OCI-LY1 (cell line): Measurements from ENCODE around the gene TBC1D20.

ENCODE experiments used
- H2AFZ ChIP-seq: fragments of 200-600 bp; sonication (generic), shearing (Covaris generic); 2 replicates; pipeline ENCODE4 v1.6.0; 2014; ENCODE audit warnings: antibody characterized with exemption, mild to moderate bottlenecking, low read length
- H3F3A ChIP-seq: fragments of 200-600 bp; sonication (generic), shearing (Covaris generic); 2 replicates; pipeline ENCODE4 v1.6.0; 2014; ENCODE audit warnings: mild to moderate bottlenecking, antibody characterized with exemption, low read length, moderate library complexity; ENCODE audit not compliant: insufficient read depth
- H3K27ac ChIP-seq: fragments of 200-600 bp; sonication (generic); 2 replicates; pipeline ENCODE4 v1.5.1; 2014; ENCODE audit warnings: low read length, mixed run types, mild to moderate bottlenecking, low read depth; ENCODE audit not compliant: poor library complexity, severe bottlenecking
- H3K27me3 ChIP-seq: fragments of 200-600 bp; sonication (generic); 2 replicates; pipeline ENCODE4 v1.6.0; 2014; ENCODE audit warnings: antibody characterized with exemption, mild to moderate bottlenecking, low read length, moderate library complexity; ENCODE audit not compliant: insufficient read depth
- H3K36me3 ChIP-seq: fragments of 200-600 bp; sonication (generic); 2 replicates; pipeline ENCODE4 v1.6.1; 2014; ENCODE audit warnings: mild to moderate bottlenecking, antibody characterized with exemption, low read length, moderate library complexity, mixed read lengths; ENCODE audit not compliant: insufficient read depth
- H3K4me1 ChIP-seq: fragments of 200-600 bp; sonication (generic); 2 replicates; pipeline ENCODE4 v1.5.1; 2014; ENCODE audit warnings: mild to moderate bottlenecking, low read length, moderate library complexity; ENCODE audit not compliant: insufficient read depth, severe bottlenecking
- H3K4me2 ChIP-seq: fragments of 200-600 bp; sonication (generic), shearing (Covaris generic); 2 replicates; pipeline ENCODE4 v1.6.1; 2014; ENCODE audit warnings: low read length
- H3K4me3 ChIP-seq: fragments of 200-600 bp; sonication (generic); 2 replicates; pipeline ENCODE4 v1.5.1; 2014; ENCODE audit warnings: low read length, low read depth, mild to moderate bottlenecking, mixed read lengths; ENCODE audit not compliant: poor library complexity, severe bottlenecking
- H3K79me2 ChIP-seq: fragments of 200-600 bp; shearing (Covaris generic); 2 replicates; pipeline ENCODE4 v1.6.1; 2016; ENCODE audit warnings: mixed run types, low read length, mixed read lengths; ENCODE audit not compliant: insufficient read depth
- H3K9ac ChIP-seq: fragments of 200-600 bp; sonication (generic), shearing (Covaris generic); 2 replicates; pipeline ENCODE4 v1.6.1; 2014; ENCODE audit warnings: mild to moderate bottlenecking, low read length, mixed read lengths
- H3K9me2 ChIP-seq: fragments of 200-600 bp; sonication (generic), shearing (Covaris generic); 2 replicates; pipeline ENCODE4 v1.6.1; 2014; ENCODE audit warnings: low read depth, mild to moderate bottlenecking, low read length, mixed read lengths
- H3K9me3 ChIP-seq: fragments of 200-600 bp; shearing (Covaris generic); 2 replicates; pipeline ENCODE4 v1.6.1; 2014; ENCODE audit warnings: low read length, mixed read lengths
- H4K20me1 ChIP-seq: fragments of 200-600 bp; sonication (generic), shearing (Covaris generic); 2 replicates; pipeline ENCODE4 v1.6.0; 2016; ENCODE audit warnings: mild to moderate bottlenecking, low read length; ENCODE audit not compliant: insufficient read depth
- CTCF ChIP-seq: fragments of 200-600 bp; sonication (generic), shearing (Covaris generic); IDR thresholded peaks from 2 replicates; pipeline ENCODE4 v1.5.1; 2017; ENCODE audit warnings: mild to moderate bottlenecking, antibody characterized with exemption, low read length, moderate library complexity, mixed read lengths
- EZH2 ChIP-seq: fragments of 200-600 bp; sonication (generic), shearing (Covaris generic); IDR thresholded peaks from 2 replicates; pipeline ENCODE4 v1.8.0; 2017; ENCODE audit warnings: borderline replicate concordance, mixed run types, mild to moderate bottlenecking, antibody characterized with exemption, low read length, moderate library complexity, mixed read lengths

Gene TBC1D20

DNA sequence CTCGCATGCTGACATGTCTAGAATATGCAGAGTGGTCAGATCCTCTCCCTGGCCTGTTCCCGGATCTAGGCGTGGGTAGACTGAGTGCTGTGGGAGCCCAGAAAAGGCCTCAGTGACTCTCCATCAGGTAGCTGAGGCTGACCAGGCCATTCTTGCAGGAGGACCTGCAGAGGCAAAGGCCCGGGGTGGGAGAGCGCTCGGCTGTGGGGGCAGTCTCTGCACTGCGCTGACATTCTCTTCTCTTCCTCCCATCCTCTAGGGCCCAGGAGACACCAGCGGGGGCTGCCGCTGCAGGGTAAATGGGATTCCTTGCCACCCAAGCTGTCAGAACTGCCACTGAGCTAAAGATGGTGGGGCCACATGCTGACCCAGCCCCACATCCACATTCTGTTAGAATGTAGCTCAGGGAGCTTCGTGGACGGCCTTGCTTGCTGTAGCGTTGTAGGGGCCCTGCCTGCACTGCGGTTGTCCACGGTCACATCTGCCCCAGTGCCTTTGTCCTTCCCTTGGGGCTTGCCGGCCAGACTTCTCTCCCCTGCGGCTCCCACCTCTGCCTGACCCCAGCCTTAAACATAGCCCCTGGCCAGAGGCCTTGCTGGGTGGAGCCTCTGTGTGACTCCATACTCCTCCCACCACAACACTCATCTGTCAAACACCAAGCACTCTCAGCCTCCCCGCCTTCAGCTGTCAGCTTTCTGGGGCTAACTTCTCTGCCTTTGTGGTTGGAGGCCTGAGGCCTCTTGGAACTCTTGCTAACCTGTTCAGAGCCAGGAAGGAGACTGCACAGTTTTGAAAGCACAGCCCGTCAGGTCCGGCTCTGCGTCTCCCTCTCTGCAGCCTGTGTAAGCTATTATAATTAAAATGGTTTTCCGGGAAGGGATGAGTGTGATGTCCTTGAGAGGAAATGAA lies 32.0 kb downstream of the TBC1D20 start:
- H3K4me3 ChIP-seq: no peak overlapping the region
- no peaks in the 10 kb centered on the region for H3K79me2 ChIP-seq
- H3K9ac ChIP-seq: no peak overlapping the region
- H3K36me3 ChIP-seq: peaks cover 59% of the 10 kb centered on the region; the same call in 1 of the 2 replicates
- H3K4me1 ChIP-seq: peaks cover 6% of the 10 kb centered on the region
- no peaks in the 10 kb centered on the region for H3F3A ChIP-seq
- no peak overlapping the region for H3K27ac ChIP-seq
- H4K20me1 ChIP-seq: no peaks in the 10 kb centered on the region
- no peaks in the 10 kb centered on the region for H3K9me3 ChIP-seq
- no peak overlapping the region for H2AFZ ChIP-seq
- H3K27me3 ChIP-seq: no peaks in the 10 kb centered on the region
- no peak overlapping the region for H3K4me2 ChIP-seq
- no peaks in the 10 kb centered on the region for H3K9me2 ChIP-seq
- no peak for TF ChIP-seq CTCF

DNA sequence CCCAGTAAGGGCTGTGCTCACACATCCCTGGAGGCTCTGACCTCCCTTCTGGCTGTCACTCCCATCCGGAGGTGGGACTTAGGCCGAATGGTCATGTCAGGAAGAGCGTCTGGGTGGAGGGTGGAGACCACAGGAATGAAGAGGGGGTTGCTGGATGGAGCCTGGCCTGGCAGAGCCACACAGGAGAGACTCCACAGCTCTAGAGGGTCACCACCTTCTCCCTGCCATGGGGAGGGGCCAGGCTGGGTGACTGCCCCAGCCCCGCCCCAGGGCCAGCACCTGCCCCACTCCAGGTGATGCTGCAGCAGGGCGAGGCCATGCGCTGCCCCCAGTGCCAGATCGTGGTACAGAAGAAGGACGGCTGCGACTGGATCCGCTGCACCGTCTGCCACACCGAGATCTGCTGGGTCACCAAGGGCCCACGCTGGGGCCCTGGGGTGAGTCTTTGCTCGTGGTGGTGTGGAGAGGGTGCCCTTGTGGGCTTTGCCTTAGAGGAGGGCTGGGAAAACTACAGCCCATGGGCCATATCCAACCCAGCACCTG lies 33.6 kb downstream of the TBC1D20 start:
- H2AFZ ChIP-seq: no peak overlapping the region
- H3K27me3 ChIP-seq: no peaks in the 10 kb centered on the region
- H3K36me3 ChIP-seq: peaks cover 61% of the 10 kb centered on the region
- H3K4me3 ChIP-seq: no peak overlapping the region
- no peak overlapping the region for H3K4me2 ChIP-seq
- H3K27ac ChIP-seq: no peak overlapping the region
- peaks cover 4% of the 10 kb centered on the region for H3K4me1 ChIP-seq
- H4K20me1 ChIP-seq: no peaks in the 10 kb centered on the region
- TF ChIP-seq CTCF: no peak
- H3F3A ChIP-seq: no peaks in the 10 kb centered on the region
- H3K9ac ChIP-seq: no peak overlapping the region
- H3K9me3 ChIP-seq: no peaks in the 10 kb centered on the region
- no peaks in the 10 kb centered on the region for H3K9me2 ChIP-seq
- H3K79me2 ChIP-seq: no peaks in the 10 kb centered on the region

DNA sequence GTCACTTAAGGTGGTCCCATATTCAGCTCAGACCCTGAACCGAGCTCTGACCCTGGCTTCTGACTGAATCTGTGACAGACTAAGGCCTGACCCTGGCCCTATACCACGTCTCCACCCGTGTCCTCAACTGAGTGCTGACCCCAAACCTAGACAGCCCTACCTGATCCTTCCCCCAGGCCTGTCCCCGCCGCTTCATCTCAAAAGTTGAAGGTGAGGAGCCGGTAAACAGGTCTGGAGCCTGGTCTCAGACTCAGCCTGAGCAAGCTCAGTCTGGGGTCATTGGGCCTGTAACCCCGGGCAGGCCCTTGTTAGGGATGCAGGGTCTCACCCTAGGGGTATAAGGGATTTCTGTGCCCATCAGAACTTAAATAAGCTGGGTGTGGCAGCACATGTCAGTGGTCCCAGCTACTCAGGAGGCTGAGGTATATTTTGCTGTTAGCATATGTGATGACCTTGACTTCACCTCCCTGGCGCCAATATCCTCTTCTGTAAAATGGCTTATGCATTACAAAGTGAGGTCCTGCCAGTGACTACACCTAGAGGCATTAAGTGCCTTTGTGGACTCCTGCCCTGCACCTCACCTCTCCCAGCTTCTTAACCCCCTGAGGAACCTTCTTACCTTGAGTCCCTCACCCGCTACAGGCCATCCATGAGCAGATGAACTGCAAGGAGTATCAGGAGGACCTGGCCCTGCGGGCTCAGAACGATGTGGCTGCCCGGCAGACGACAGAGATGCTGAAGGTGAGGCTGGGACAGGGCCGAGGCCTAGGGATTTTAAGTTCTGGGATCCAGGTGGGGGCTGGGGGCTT lies 34.3 kb downstream of the TBC1D20 start:
- Histone ChIP-seq H3F3A (no peaks in the 10 kb centered on the region), H3K9me3 (no peaks in the 10 kb centered on the region), H3K4me3 (no peak overlapping the region), H3K27ac (no peak overlapping the region), H3K79me2 (no peaks in the 10 kb centered on the region), H3K9ac (no peak overlapping the region), H3K27me3 (no peaks in the 10 kb centered on the region), H2AFZ (no peak overlapping the region), H4K20me1 (no peaks in the 10 kb centered on the region), H3K9me2 (no peaks in the 10 kb centered on the region), H3K36me3 (peaks cover 62% of the 10 kb centered on the region), H3K4me1 (no peaks in the 10 kb centered on the region), H3K4me2 (no peak overlapping the region)
- TF ChIP-seq EZH2 (no peak), CTCF (no peak)
